ENCODE data around the gene CTRB1.
"Not testable (repeated sequence)": the region's sequence is repeated elsewhere in the genome, so short reads cannot be mapped to it uniquely, and the experiment has no call there.

Gene CTRB1

GRCh38 chr16:75236232-75236631 is 17.4 kb downstream of the CTRB1 start:
- DNase-seq = peak in 1 of 42 donors; percentile 15
- intact Hi-C loops (cut with DNase I) = loop anchor here (5.0 kb wide), 1 partner anchor 86 kb away; no protein-coding TSS in a partner anchor

GRCh38 chr16:75236736-75237397 is 18.1 kb downstream of the CTRB1 start:
- intact Hi-C loops (cut with DNase I) = loop anchor here (5.0 kb wide), 1 partner anchor 85 kb away; no protein-coding TSS in a partner anchor
- DNase-seq = peak in 1 of 42 donors; percentile 14

- peak in 2 of 42 donors; percentile 22 to 30 for DNase-seq
- intact Hi-C loops (cut with DNase I) = loop anchor here (5.0 kb wide), 1 partner anchor 85 kb away; no protein-coding TSS in a partner anchor
Observed at GRCh38 chr16:75237398-75238131, 18.8 kb downstream of the CTRB1 start.

- intact Hi-C loops (cut with DNase I) = loop anchor here (5.0 kb wide), 1 partner anchor 84 kb away; no protein-coding TSS in a partner anchor
- peak; percentile 74 to 95 (median 86) for DNase-seq
Observed at GRCh38 chr16:75238132-75238852, 19.5 kb downstream of the CTRB1 start.

GRCh38 chr16:75238853-75239541 is 20.2 kb downstream of the CTRB1 start:
- intact Hi-C loops (cut with DNase I) = loop anchor here (5.0 kb wide), 1 partner anchor 83 kb away; no protein-coding TSS in a partner anchor
- peak in 9 of 42 donors; percentile 43 to 84 (median 54) for DNase-seq

- peak in 1 of 42 donors; percentile 4 for DNase-seq
- intact Hi-C loops (cut with DNase I) = loop anchor here (5.0 kb wide), 1 partner anchor 83 kb away; no protein-coding TSS in a partner anchor
Observed at GRCh38 chr16:75239542-75240122, 20.8 kb downstream of the CTRB1 start.

- intact Hi-C loops (cut with DNase I) = not testable (repeated sequence)
- DNase-seq = peak in 1 of 42 donors; percentile 7
Observed at GRCh38 chr16:75240633-75241032, 21.8 kb downstream of the CTRB1 start.

- DNase-seq = no peak
- intact Hi-C loops (cut with DNase I) = no loop called here
Observed at GRCh38 chr16:75241412-75241811, 22.6 kb downstream of the CTRB1 start.

GRCh38 chr16:75241955-75242354 is 23.2 kb downstream of the CTRB1 start:
- no peak for DNase-seq
- intact Hi-C loops (cut with DNase I) = no loop called here

- DNase-seq; intact Hi-C loops (cut with DNase I): not testable (repeated sequence)
Observed at GRCh38 chr16:75242436-75243078, 23.8 kb downstream of the CTRB1 start.

- intact Hi-C loops (cut with DNase I) = no loop called here
Observed at GRCh38 chr16:75243667-75244224, 25.0 kb downstream of the CTRB1 start.

GRCh38 chr16:75244225-75244809 is 25.5 kb downstream of the CTRB1 start:
- intact Hi-C loops (cut with DNase I) = no loop called here
- DNase-seq = peak in 10 of 42 donors; percentile 36 to 68 (median 60)

More at GRCh38 chr16:75243667-75244224, 25.0 kb downstream of the CTRB1 start:
- DNase-seq = no peak

- peak; percentile 91 to 99 (median 96) for DNase-seq
- intact Hi-C loops (cut with DNase I) = no loop called here
Observed at GRCh38 chr16:75244844-75245758, 26.3 kb downstream of the CTRB1 start.

GRCh38 chr16:75246504-75247205 is 27.9 kb downstream of the CTRB1 start:
- intact Hi-C loops (cut with DNase I) = no loop called here
- no peak for DNase-seq

GRCh38 chr16:75247249-75247648 is 28.5 kb downstream of the CTRB1 start:
- DNase-seq = peak; percentile 71 to 95 (median 88)
- intact Hi-C loops (cut with DNase I) = no loop called here
